PC-3 (cell line): ENCODE results near the gene TGFBR3.

Experiments
- CTCF ChIP-seq: fragments of 300-600 bp; sonication (generic); conservative IDR thresholded peaks from 2 replicates; pipeline ENCODE4 v1.5.1; 2017; ENCODE audit warnings: antibody characterized with exemption, low read depth, mild to moderate bottlenecking, low read length
- EZH2 ChIP-seq: fragments of 300-600 bp; sonication (generic); IDR thresholded peaks from one replicate; pipeline ENCODE4 v1.6.1; 2017; ENCODE audit warnings: antibody characterized with exemption, mild to moderate bottlenecking, low read length; ENCODE audit not compliant: unreplicated experiment

GRCh38 chr1:91704746-91705145 lies 181.2 kb downstream of the TGFBR3 start:
- no peak for TF ChIP-seq EZH2
- TF ChIP-seq CTCF: no peak
